Gastrocnemius medialis (tissue), 4 donors: ENCODE results near the gene CAVIN1. TPM values are rescaled to one million over a fixed set of nuclear protein-coding genes. Genes with fewer than 3 reads are reported as not detected.
"Not testable (repeated sequence)": the region's sequence is repeated elsewhere in the genome, so short reads cannot be mapped to it uniquely, and the experiment has no call there.

Experiments
- ATAC-seq, 2 donors: fragments of 150-250 bp; one replicate each; pipeline ENCODE4 v1.9.1; 2016
- DNase-seq, 2 donors: peaks; one replicate each; pipeline ENCODE4 v3.0.0-alpha.2; 2019
- H3K27ac ChIP-seq, 4 donors: fragments of 200-600 bp; sonication (generic); 1 replicate in 1 of 4; 2 replicates in 3 of 4; pipeline ENCODE4 v1.5.1; 2016 to 2018; ENCODE audit warnings: mild to moderate bottlenecking in 2 of 4, moderate library complexity in 1 of 4
- H3K27me3 ChIP-seq, 3 donors: fragments of 200-600 bp; sonication (generic) in 2 of 3; 1 replicate in 1 of 3; 2 replicates in 2 of 3; pipeline versions ENCODE4 v1.5.1 to v1.6.0; 2016 to 2019; ENCODE audit warnings: mild to moderate bottlenecking in 1 of 3, moderate library complexity in 1 of 3
- H3K36me3 ChIP-seq, 2 donors: fragments of 200-600 bp; sonication (generic) in 1 of 2; one replicate each; pipeline ENCODE4 v1.5.1; 2017 to 2018
- H3K4me1 ChIP-seq, 2 donors: fragments of 200-600 bp; sonication (generic) in 1 of 2; one replicate each; pipeline ENCODE4 v1.5.1; 2016 to 2017; ENCODE audit warnings: mild to moderate bottlenecking in 2 of 2
- H3K4me3 ChIP-seq, 4 donors: fragments of 200-600 bp; sonication (generic) in 3 of 4; 1 replicate in 1 of 4; 2 replicates in 3 of 4; pipeline ENCODE4 v1.5.1; 2016 to 2019; ENCODE audit warnings: mild to moderate bottlenecking in 2 of 4
- H3K9me3 ChIP-seq, 3 donors: fragments of 200-600 bp; sonication (generic) in 2 of 3; 1 replicate in 1 of 3; 2 replicates in 2 of 3; pipeline ENCODE4 v1.5.1; 2016 to 2019
- POLR2A ChIP-seq, 2 donors: fragments of 450-650 bp; IDR thresholded peaks; one replicate each; pipeline ENCODE4 v1.6.1; 2017; ENCODE audit warnings: antibody characterized with exemption in 2 of 2, mild to moderate bottlenecking in 2 of 2, moderate library complexity in 2 of 2
- in situ Hi-C, 4 donors: fragments of 200-750 bp; cut with MboI; loops; one replicate each; pipeline versions ENCODE4 v1.15.0 to v1.8.0; 2017; ENCODE audit warnings: low sequenced_read_pairs in 4 of 4
- intact Hi-C: fragments of 100-400 bp; cut with DNase I; formaldehyde crosslinking; loops from one replicate; pipeline ENCODE4 v1.15.1; 2023; ENCODE audit warnings: low total_unique reads
- total RNA-seq, 4 donors: library from RNA; depleted of rRNA; stranded (reverse); fragments of >200 nt; gene quantifications; one replicate each; pipeline versions ENCODE4 v1.1.0 to v1.2.3, GENCODE V29; 2016
- TF ChIP-seq, protein P1 (sequence below), 5 experiments: fragments of 450-650 bp in 3 of 5; fragments of 200-600 bp in 2 of 5; sonication (generic) in 2 of 5; IDR thresholded peaks in 4 of 5; conservative IDR thresholded peaks in 1 of 5; 1 replicate in 4 of 5; 2 replicates in 1 of 5; pipeline ENCODE4 v1.5.1; 2016 to 2019; ENCODE audit warnings: antibody characterized with exemption in 5 of 5, mild to moderate bottlenecking in 3 of 5, moderate library complexity in 3 of 5

The CAVIN1 gene
- total RNA-seq, 4 donors from 2014 or later, result 64.9 to 137 (median 125) TPM

GRCh38 chr17:42394838-42395237 is 28.2 kb downstream of the CAVIN1 start:
- H3K4me3 ChIP-seq, result no peak overlapping the region
- no peak for ATAC-seq
- H3K4me1 ChIP-seq, result peaks cover 0 to 12% of the 10 kb centered on the region in 2 donors
- intact Hi-C loops (no loop called here), in situ Hi-C loops (no loop called here)
- H3K27ac ChIP-seq, result no peak overlapping the region
- no peak for DNase-seq
- H3K36me3 ChIP-seq, result no peaks in the 10 kb centered on the region
- TF ChIP-seq, protein P1, sequence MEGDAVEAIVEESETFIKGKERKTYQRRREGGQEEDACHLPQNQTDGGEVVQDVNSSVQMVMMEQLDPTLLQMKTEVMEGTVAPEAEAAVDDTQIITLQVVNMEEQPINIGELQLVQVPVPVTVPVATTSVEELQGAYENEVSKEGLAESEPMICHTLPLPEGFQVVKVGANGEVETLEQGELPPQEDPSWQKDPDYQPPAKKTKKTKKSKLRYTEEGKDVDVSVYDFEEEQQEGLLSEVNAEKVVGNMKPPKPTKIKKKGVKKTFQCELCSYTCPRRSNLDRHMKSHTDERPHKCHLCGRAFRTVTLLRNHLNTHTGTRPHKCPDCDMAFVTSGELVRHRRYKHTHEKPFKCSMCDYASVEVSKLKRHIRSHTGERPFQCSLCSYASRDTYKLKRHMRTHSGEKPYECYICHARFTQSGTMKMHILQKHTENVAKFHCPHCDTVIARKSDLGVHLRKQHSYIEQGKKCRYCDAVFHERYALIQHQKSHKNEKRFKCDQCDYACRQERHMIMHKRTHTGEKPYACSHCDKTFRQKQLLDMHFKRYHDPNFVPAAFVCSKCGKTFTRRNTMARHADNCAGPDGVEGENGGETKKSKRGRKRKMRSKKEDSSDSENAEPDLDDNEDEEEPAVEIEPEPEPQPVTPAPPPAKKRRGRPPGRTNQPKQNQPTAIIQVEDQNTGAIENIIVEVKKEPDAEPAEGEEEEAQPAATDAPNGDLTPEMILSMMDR (IDR thresholded peaks at IDR 0.05 in 4 of 5, conservative IDR thresholded peaks at IDR 0.05 in 1 of 5), result no peak
- TF ChIP-seq POLR2A (IDR thresholded peaks at IDR 0.05), result no peak
- no peaks in the 10 kb centered on the region for H3K9me3 ChIP-seq
- H3K27me3 ChIP-seq, result no peaks in the 10 kb centered on the region

- Histone ChIP-seq H3K4me3 (no peak overlapping the region), H3K27me3 (no peaks in the 10 kb centered on the region), H3K36me3 (no peaks in the 10 kb centered on the region), H3K4me1 (peaks cover 7% of the 10 kb centered on the region in 2 donors), H3K27ac (no peak overlapping the region), H3K9me3 (no peaks in the 10 kb centered on the region)
- ATAC-seq (no peak), DNase-seq (no peak)
- in situ Hi-C loops (no loop called here), intact Hi-C loops (no loop called here)
- TF ChIP-seq, protein P1 (IDR thresholded peaks at IDR 0.05 in 4 of 5, conservative IDR thresholded peaks at IDR 0.05 in 1 of 5), result no peak
- TF ChIP-seq POLR2A (IDR thresholded peaks at IDR 0.05), result no peak
Observed at GRCh38 chr17:42392692-42393415, 30.2 kb downstream of the CAVIN1 start.

GRCh38 chr17:42391439-42391838 is 31.6 kb downstream of the CAVIN1 start:
- in situ Hi-C loops, ATAC-seq, H3K27me3 ChIP-seq, H3K27ac ChIP-seq, intact Hi-C loops, H3K36me3 ChIP-seq, H3K9me3 ChIP-seq, H3K4me3 ChIP-seq, DNase-seq: not testable (repeated sequence)
- H3K4me1 ChIP-seq, result peaks cover 16 to 18% of the 10 kb centered on the region in 2 donors

- Histone ChIP-seq H3K9me3 (no peaks in the 10 kb centered on the region), H3K4me1 (peaks cover 21 to 32% of the 10 kb centered on the region in 2 donors), H3K36me3 (no peaks in the 10 kb centered on the region), H3K27ac (peak overlapping the region in 3 of 4 donors; percentile 87 to 99 (median 98)), H3K27me3 (no peaks in the 10 kb centered on the region), H3K4me3 (no peak overlapping the region)
- in situ Hi-C loops (no loop called here), intact Hi-C loops (no loop called here)
- no peak for DNase-seq
- no peak for TF ChIP-seq POLR2A (IDR thresholded peaks at IDR 0.05)
- TF ChIP-seq, protein P1 (IDR thresholded peaks at IDR 0.05 in 4 of 5, conservative IDR thresholded peaks at IDR 0.05 in 1 of 5), result no peak
- ATAC-seq, result no peak
Observed at GRCh38 chr17:42389899-42390298, 33.2 kb downstream of the CAVIN1 start.

GRCh38 chr17:42389135-42389417 is 34.0 kb downstream of the CAVIN1 start:
- H3K9me3 ChIP-seq, result no peaks in the 10 kb centered on the region
- H3K4me3 ChIP-seq, result peak overlapping the region; percentile 46 to 95 (median 52)
- TF ChIP-seq POLR2A (IDR thresholded peaks at IDR 0.05), result no peak
- TF ChIP-seq, protein P1 (IDR thresholded peaks at IDR 0.05 in 4 of 5, conservative IDR thresholded peaks at IDR 0.05 in 1 of 5), result no peak
- intact Hi-C loops (no loop called here), in situ Hi-C loops (no loop called here)
- no peak for ATAC-seq
- H3K27me3 ChIP-seq, result no peaks in the 10 kb centered on the region
- DNase-seq, result no peak
- H3K4me1 ChIP-seq, result peaks cover 21 to 34% of the 10 kb centered on the region in 2 donors
- peak overlapping the region; percentile 87 to 99 (median 98) for H3K27ac ChIP-seq
- no peaks in the 10 kb centered on the region for H3K36me3 ChIP-seq
